IMR-90 (cell line): ENCODE data around the gene CSK. TPM values are rescaled to one million over a fixed set of nuclear protein-coding genes. Genes with fewer than 3 reads are reported as not detected.

ENCODE experiments used
- ATAC-seq: fragments of 200-7000 bp; cut with Tn5 transposase; 2 replicates; pipeline ENCODE4 v1.9.1; 2020; ENCODE audit warnings: low read depth, mild to moderate bottlenecking, moderate library complexity
- BruUV-seq: library from RNA; stranded (reverse); fragments of 400-500 nt; replicated peaks from 2 replicates; lab custom pipeline; 2021; lab: Mats Ljungman, UMichigan
- CTCF ChIA-PET: fragments of 300-600 bp; formaldehyde crosslinking; extraction: SDS; loops from one replicate; lab custom pipeline; 2021; ENCODE audit warnings: antibody characterized with exemption; lab: Yijun Ruan, JAX
- POLR2A ChIA-PET: fragments of 300-600 bp; sonication (Branson Sonifier 250); formaldehyde crosslinking; loops from one replicate; lab custom pipeline; 2022; ENCODE audit warnings: antibody characterized with exemption; ENCODE audit not compliant: unreplicated experiment; lab: Charles Lee
- DNase-seq: peaks from one replicate; pipeline ENCODE4 v3.0.0; 2013
- H2AFZ ChIP-seq: replicated peaks from 2 replicates; pipeline ENCODE3; 2013; ENCODE audit warnings: low read length, mild to moderate bottlenecking; ENCODE audit not compliant: poor library complexity
- H2AK5ac ChIP-seq: 2 replicates; pipeline ENCODE4 v1.6.1; 2013; ENCODE audit warnings: low read depth, low read length, inconsistent platforms
- H2AK9ac ChIP-seq: replicated peaks from 2 replicates; pipeline ENCODE3; 2013; ENCODE audit warnings: mild to moderate bottlenecking, low read depth, low read length, moderate library complexity; ENCODE audit not compliant: poor library complexity
- H2BK120ac ChIP-seq: 2 replicates; pipeline ENCODE4 v1.6.1; 2013; ENCODE audit warnings: low read depth, low read length, inconsistent platforms
- H2BK15ac ChIP-seq: 3 replicates; pipeline ENCODE4 v1.6.1; 2013; ENCODE audit warnings: low read depth, low read length, inconsistent platforms
- H2BK20ac ChIP-seq: 2 replicates; pipeline ENCODE4 v1.6.1; 2013; ENCODE audit warnings: low read depth, mild to moderate bottlenecking, inconsistent platforms, low read length, moderate library complexity
- H2BK5ac ChIP-seq: 2 replicates; pipeline ENCODE4 v1.6.1; 2013; ENCODE audit warnings: mild to moderate bottlenecking, low read depth, low read length, inconsistent platforms; ENCODE audit not compliant: poor library complexity, severe bottlenecking
- H3K14ac ChIP-seq: replicated peaks from 2 replicates; pipeline ENCODE4 v1.6.1; 2013; ENCODE audit warnings: low read depth, low read length, inconsistent platforms
- H3K18ac ChIP-seq: 2 replicates; pipeline ENCODE4 v1.6.1; 2013; ENCODE audit warnings: low read depth, low read length, control low read depth
- H3K23ac ChIP-seq: 2 replicates; pipeline ENCODE4 v1.6.1; 2013; ENCODE audit warnings: low read depth, low read length, inconsistent platforms
- H3K27ac ChIP-seq: 2 replicates; pipeline ENCODE4 v1.5.1; 2013; ENCODE audit warnings: mild to moderate bottlenecking, control low read depth, low read length; ENCODE audit not compliant: insufficient read depth
- H3K27me3 ChIP-seq: 2 replicates; pipeline ENCODE4 v1.6.1; 2013; ENCODE audit warnings: low read length; ENCODE audit not compliant: control insufficient read depth, insufficient read depth
- H3K36me3 ChIP-seq: 2 replicates; pipeline ENCODE4 v1.6.1; 2013; ENCODE audit warnings: low read length, mixed read lengths; ENCODE audit not compliant: control insufficient read depth, insufficient read depth
- H3K4ac ChIP-seq: 2 replicates; pipeline ENCODE4 v1.6.1; 2013; ENCODE audit warnings: low read depth, low read length, inconsistent platforms
- H3K4me1 ChIP-seq: 2 replicates; pipeline ENCODE4 v1.6.1; 2013; ENCODE audit warnings: low read length, mixed read lengths; ENCODE audit not compliant: control insufficient read depth, insufficient read depth
- H3K4me2 ChIP-seq: 2 replicates; pipeline ENCODE4 v1.6.1; 2013; ENCODE audit warnings: low read depth, mild to moderate bottlenecking, control low read depth, low read length, moderate library complexity
- H3K4me3 ChIP-seq: 2 replicates; pipeline ENCODE4 v1.5.1; 2013; ENCODE audit warnings: low read depth, mild to moderate bottlenecking, control low read depth, low read length, moderate library complexity; ENCODE audit not compliant: insufficient read depth
- H3K56ac ChIP-seq: 2 replicates; pipeline ENCODE4 v1.6.1; 2013; ENCODE audit warnings: low read length, inconsistent platforms; ENCODE audit not compliant: insufficient read depth; ENCODE audit errors: extremely low read depth
- H3K79me1 ChIP-seq, 2 experiments: 2 replicates each; pipeline ENCODE4 v1.6.1; 2013; ENCODE audit warnings: low read length in 2 of 2, inconsistent platforms in 1 of 2, low read depth in 1 of 2
- H3K9ac ChIP-seq: 2 replicates; pipeline ENCODE4 v1.6.1; 2013; ENCODE audit warnings: low read depth, low read length, control low read depth
- H3K9me1 ChIP-seq: 2 replicates; pipeline ENCODE4 v1.6.1; 2013; ENCODE audit warnings: low read length, inconsistent platforms; ENCODE audit not compliant: insufficient read depth
- H3K9me3 ChIP-seq: 2 replicates; pipeline ENCODE4 v1.6.1; 2013; ENCODE audit warnings: low read length; ENCODE audit not compliant: control insufficient read depth, insufficient read depth
- H4K20me1 ChIP-seq: 2 replicates; pipeline ENCODE4 v1.6.1; 2013; ENCODE audit warnings: low read length, inconsistent platforms; ENCODE audit not compliant: insufficient read depth
- H4K5ac ChIP-seq: 2 replicates; pipeline ENCODE4 v1.6.1; 2013; ENCODE audit warnings: mild to moderate bottlenecking, low read depth, low read length, control low read depth
- H4K8ac ChIP-seq, 2 experiments: 2 replicates each; pipeline ENCODE4 v1.6.1; 2013; ENCODE audit warnings: low read depth in 2 of 2, low read length in 2 of 2, control low read depth in 1 of 2, inconsistent platforms in 1 of 2
- H4K91ac ChIP-seq: 2 replicates; pipeline ENCODE4 v1.6.1; 2013; ENCODE audit warnings: low read depth, low read length, inconsistent platforms; ENCODE audit not compliant: insufficient read depth
- MAZ ChIP-seq: IDR thresholded peaks from 2 replicates; pipeline ENCODE4 v1.6.1; 2012; ENCODE audit warnings: low read depth, mild to moderate bottlenecking, low read length, improper control_type of control experiment, moderate library complexity, borderline replicate concordance
- RAD21 ChIP-seq: IDR thresholded peaks from 2 replicates; pipeline ENCODE4 v1.6.1; 2012; ENCODE audit warnings: low read length, improper control_type of control experiment
- WGBS, 2 experiments: methylation state at CpG; one replicate each; pipeline versions ENCODE4 v1.1.5 to v1.1.7; 2013; ENCODE audit warnings: missing lambda C conversion rate in 2 of 2; ENCODE audit not compliant: insufficient read length in 1 of 2; ENCODE audit errors: extremely low coverage in 2 of 2; 5-methylcytosine and 5-hydroxymethylcytosine counted together
- dilution Hi-C: fragments of 300-500 bp; cut with HindIII; formaldehyde crosslinking; loops from one replicate; pipeline ENCODE4 v1.14.3; 2018; ENCODE audit warnings: low sequenced_read_pairs; ENCODE audit not compliant: unreplicated experiment
- in situ Hi-C: fragments of 300-500 bp; cut with MboI; formaldehyde crosslinking; loops from 3 replicates; pipeline ENCODE4 v1.14.3; 2019; ENCODE audit warnings: low sequenced_read_pairs, inconsistent platforms, mixed read lengths
- intact Hi-C: fragments of 100-400 bp; cut with micrococcal nuclease; formaldehyde crosslinking; loops from 2 replicates; pipeline ENCODE4 v1.10.0; 2022
- polyA plus RNA-seq, 3 experiments: library from polyadenylated mRNA; depleted of rRNA; stranded (reverse); fragments of >200 nt; gene quantifications; 2 replicates each; pipeline ENCODE4 v1.2.3, GENCODE V29; 2012; ENCODE audit warnings: low replicate concordance in 1 of 3
- total RNA-seq: library from RNA; depleted of rRNA; stranded (reverse); fragments of >200 nt; gene quantifications from 2 replicates; pipeline ENCODE4 v1.2.3, GENCODE V29; 2012

CSK gene
- total and polyA plus RNA-seq, 2 of the 4 experiments (the other 2 are of a cell fraction): 10.8 to 54.0 TPM

- no peak for TF ChIP-seq MAZ
- TF ChIP-seq RAD21: no peak
- H2BK120ac ChIP-seq: no peak overlapping the region
- H2BK15ac ChIP-seq: no peak overlapping the region
- H2AFZ ChIP-seq: no peak overlapping the region
- no peaks in the 10 kb centered on the region for H3K27me3 ChIP-seq
- H3K23ac ChIP-seq: no peak overlapping the region; the same call in 1 of the 2 replicates
- no peak overlapping the region for H3K27ac ChIP-seq
- no peak overlapping the region for H3K18ac ChIP-seq
- 95% methylated on average over 4 of the region's 9 CpGs; no CpG with 5 or more reads in 1 of the 2 experiments for WGBS, 2 experiments
- intact Hi-C loops: no loop called here
- no peak overlapping the region for H3K9ac ChIP-seq
- peaks cover 9% of the 10 kb centered on the region for H3K4me1 ChIP-seq
- ATAC-seq (no peak), DNase-seq (no peak)
- H3K79me1 ChIP-seq: peaks cover 22 to 86% of the 10 kb centered on the region in 2 experiments
- H4K5ac ChIP-seq: no peak overlapping the region
- H4K20me1 ChIP-seq: peaks cover 89% of the 10 kb centered on the region
- H3K56ac ChIP-seq: no peak overlapping the region
- H3K36me3 ChIP-seq: peaks cover 13% of the 10 kb centered on the region
- dilution Hi-C loops: no loop called here
- peaks cover 22% of the 10 kb centered on the region for H3K9me1 ChIP-seq
- no peak overlapping the region for H2AK5ac ChIP-seq
- no peak overlapping the region for H3K4me3 ChIP-seq
- in situ Hi-C loops: no loop called here
- H2BK20ac ChIP-seq: no peak overlapping the region
- H3K14ac ChIP-seq: no peak overlapping the region
- ChIA-PET CTCF (no interaction called here), POLR2A (no interaction called here)
- H4K8ac ChIP-seq: no peak overlapping the region
- BruUV-seq: no TSS peak
- H4K91ac ChIP-seq: no peak overlapping the region
- no peak overlapping the region for H2AK9ac ChIP-seq
- no peaks in the 10 kb centered on the region for H3K9me3 ChIP-seq
- H2BK5ac ChIP-seq: no peak overlapping the region
- H3K4me2 ChIP-seq: no peak overlapping the region
- H3K4ac ChIP-seq: no peak overlapping the region
These were observed 13.1 kb downstream of the CSK start for GRCh38 chr15:74794970-74795349.
